Measurements from ENCODE around the gene RASA3. TPM values are rescaled to one million over a fixed set of nuclear protein-coding genes. Genes with fewer than 3 reads are reported as not detected.

RASA3 gene
- total and polyA plus RNA-seq, 2 of the 8 experiments (the other 6 are each of a cell fraction or from before 2014, with no cell fraction given) = 7.5 to 21.9 TPM

DNA sequence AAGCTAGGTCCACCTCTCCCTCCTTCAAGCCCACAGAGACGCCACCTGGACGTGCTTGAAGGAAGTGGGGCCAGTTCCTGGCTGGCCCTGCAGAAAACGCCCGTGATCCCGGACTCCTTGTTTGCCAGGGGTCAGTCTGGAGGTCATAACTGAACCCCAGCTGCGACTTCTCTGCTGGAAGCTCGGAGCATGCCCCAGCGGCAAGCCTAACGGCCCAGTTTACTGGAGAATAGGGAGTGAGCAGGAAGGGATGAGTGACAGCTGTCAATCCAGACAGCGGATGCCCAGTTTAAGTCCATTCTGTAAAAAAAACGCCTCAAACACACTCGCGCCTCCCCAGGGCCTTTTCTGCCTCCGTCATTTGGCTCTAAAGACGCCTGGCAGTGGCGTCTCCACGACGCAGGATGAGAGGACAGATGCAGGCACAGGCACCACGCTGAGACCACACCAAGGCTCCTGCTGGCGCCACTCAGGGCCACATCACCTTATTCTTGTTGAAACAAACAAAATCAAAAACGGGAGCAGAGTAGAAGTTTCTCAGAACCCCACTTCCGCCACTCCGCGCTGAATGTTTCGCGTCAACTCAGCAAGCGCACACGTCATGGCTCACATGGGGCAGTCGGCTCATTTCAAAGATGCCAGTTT lies 57.6 kb downstream of the RASA3 start (continued):
- TF ChIP-seq, protein P1, sequence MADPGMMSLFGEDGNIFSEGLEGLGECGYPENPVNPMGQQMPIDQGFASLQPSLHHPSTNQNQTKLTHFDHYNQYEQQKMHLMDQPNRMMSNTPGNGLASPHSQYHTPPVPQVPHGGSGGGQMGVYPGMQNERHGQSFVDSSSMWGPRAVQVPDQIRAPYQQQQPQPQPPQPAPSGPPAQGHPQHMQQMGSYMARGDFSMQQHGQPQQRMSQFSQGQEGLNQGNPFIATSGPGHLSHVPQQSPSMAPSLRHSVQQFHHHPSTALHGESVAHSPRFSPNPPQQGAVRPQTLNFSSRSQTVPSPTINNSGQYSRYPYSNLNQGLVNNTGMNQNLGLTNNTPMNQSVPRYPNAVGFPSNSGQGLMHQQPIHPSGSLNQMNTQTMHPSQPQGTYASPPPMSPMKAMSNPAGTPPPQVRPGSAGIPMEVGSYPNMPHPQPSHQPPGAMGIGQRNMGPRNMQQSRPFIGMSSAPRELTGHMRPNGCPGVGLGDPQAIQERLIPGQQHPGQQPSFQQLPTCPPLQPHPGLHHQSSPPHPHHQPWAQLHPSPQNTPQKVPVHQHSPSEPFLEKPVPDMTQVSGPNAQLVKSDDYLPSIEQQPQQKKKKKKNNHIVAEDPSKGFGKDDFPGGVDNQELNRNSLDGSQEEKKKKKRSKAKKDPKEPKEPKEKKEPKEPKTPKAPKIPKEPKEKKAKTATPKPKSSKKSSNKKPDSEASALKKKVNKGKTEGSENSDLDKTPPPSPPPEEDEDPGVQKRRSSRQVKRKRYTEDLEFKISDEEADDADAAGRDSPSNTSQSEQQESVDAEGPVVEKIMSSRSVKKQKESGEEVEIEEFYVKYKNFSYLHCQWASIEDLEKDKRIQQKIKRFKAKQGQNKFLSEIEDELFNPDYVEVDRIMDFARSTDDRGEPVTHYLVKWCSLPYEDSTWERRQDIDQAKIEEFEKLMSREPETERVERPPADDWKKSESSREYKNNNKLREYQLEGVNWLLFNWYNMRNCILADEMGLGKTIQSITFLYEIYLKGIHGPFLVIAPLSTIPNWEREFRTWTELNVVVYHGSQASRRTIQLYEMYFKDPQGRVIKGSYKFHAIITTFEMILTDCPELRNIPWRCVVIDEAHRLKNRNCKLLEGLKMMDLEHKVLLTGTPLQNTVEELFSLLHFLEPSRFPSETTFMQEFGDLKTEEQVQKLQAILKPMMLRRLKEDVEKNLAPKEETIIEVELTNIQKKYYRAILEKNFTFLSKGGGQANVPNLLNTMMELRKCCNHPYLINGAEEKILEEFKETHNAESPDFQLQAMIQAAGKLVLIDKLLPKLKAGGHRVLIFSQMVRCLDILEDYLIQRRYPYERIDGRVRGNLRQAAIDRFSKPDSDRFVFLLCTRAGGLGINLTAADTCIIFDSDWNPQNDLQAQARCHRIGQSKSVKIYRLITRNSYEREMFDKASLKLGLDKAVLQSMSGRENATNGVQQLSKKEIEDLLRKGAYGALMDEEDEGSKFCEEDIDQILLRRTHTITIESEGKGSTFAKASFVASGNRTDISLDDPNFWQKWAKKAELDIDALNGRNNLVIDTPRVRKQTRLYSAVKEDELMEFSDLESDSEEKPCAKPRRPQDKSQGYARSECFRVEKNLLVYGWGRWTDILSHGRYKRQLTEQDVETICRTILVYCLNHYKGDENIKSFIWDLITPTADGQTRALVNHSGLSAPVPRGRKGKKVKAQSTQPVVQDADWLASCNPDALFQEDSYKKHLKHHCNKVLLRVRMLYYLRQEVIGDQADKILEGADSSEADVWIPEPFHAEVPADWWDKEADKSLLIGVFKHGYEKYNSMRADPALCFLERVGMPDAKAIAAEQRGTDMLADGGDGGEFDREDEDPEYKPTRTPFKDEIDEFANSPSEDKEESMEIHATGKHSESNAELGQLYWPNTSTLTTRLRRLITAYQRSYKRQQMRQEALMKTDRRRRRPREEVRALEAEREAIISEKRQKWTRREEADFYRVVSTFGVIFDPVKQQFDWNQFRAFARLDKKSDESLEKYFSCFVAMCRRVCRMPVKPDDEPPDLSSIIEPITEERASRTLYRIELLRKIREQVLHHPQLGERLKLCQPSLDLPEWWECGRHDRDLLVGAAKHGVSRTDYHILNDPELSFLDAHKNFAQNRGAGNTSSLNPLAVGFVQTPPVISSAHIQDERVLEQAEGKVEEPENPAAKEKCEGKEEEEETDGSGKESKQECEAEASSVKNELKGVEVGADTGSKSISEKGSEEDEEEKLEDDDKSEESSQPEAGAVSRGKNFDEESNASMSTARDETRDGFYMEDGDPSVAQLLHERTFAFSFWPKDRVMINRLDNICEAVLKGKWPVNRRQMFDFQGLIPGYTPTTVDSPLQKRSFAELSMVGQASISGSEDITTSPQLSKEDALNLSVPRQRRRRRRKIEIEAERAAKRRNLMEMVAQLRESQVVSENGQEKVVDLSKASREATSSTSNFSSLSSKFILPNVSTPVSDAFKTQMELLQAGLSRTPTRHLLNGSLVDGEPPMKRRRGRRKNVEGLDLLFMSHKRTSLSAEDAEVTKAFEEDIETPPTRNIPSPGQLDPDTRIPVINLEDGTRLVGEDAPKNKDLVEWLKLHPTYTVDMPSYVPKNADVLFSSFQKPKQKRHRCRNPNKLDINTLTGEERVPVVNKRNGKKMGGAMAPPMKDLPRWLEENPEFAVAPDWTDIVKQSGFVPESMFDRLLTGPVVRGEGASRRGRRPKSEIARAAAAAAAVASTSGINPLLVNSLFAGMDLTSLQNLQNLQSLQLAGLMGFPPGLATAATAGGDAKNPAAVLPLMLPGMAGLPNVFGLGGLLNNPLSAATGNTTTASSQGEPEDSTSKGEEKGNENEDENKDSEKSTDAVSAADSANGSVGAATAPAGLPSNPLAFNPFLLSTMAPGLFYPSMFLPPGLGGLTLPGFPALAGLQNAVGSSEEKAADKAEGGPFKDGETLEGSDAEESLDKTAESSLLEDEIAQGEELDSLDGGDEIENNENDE (IDR thresholded peaks at IDR 0.05; ENCODE audit: insufficient replicate concordance, low read length) = no peak
- TF ChIP-seq BRCA1 (IDR thresholded peaks at IDR 0.05; ENCODE audit: low read depth, low read length) = no peak
- TF ChIP-seq SIN3A (conservative IDR thresholded peaks at IDR 0.05 in 1 of 2, IDR thresholded peaks at IDR 0.05 in 1 of 2; ENCODE audit: low read depth in 1 of 2, low read length in 2 of 2) = no peak
- no peak for TF ChIP-seq EP300 (IDR thresholded peaks at IDR 0.05; ENCODE audit: borderline replicate concordance in 1 of 2, low read depth in 2 of 2, low read length in 2 of 2)
- TF ChIP-seq, protein P2, sequence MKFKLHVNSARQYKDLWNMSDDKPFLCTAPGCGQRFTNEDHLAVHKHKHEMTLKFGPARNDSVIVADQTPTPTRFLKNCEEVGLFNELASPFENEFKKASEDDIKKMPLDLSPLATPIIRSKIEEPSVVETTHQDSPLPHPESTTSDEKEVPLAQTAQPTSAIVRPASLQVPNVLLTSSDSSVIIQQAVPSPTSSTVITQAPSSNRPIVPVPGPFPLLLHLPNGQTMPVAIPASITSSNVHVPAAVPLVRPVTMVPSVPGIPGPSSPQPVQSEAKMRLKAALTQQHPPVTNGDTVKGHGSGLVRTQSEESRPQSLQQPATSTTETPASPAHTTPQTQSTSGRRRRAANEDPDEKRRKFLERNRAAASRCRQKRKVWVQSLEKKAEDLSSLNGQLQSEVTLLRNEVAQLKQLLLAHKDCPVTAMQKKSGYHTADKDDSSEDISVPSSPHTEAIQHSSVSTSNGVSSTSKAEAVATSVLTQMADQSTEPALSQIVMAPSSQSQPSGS (IDR thresholded peaks at IDR 0.05; ENCODE audit: low read length) = no peak
- TF ChIP-seq POLR2A (IDR thresholded peaks at IDR 0.05; ENCODE audit: control extremely low read depth in 1 of 2, low read depth in 2 of 2, low read length in 2 of 2) = no peak
- no peak for TF ChIP-seq RBBP5 (IDR thresholded peaks at IDR 0.05; ENCODE audit: borderline replicate concordance, low read depth, low read length)
- no peak for TF ChIP-seq SP2 (IDR thresholded peaks at IDR 0.05; ENCODE audit: low read length)
